HL-60 (cell line): ENCODE measurements around the gene CCR2.
A peak's percentile ranks its signal among the peaks of the same experiment; 100 is the strongest.

ENCODE experiments used
- CTCF ChIP-seq: IDR thresholded peaks from one replicate; pipeline ENCODE4 v1.5.1; 2011; ENCODE audit warnings: low read length, control low read depth, inconsistent platforms; ENCODE audit not compliant: insufficient read depth
- GABPA ChIP-seq: IDR thresholded peaks from 2 replicates; pipeline ENCODE4 v1.6.1; 2012; ENCODE audit warnings: low read depth
- POLR2AphosphoS5 ChIP-seq: IDR thresholded peaks from 2 replicates; pipeline ENCODE4 v1.6.1; 2012; ENCODE audit warnings: low read depth
- REST ChIP-seq: IDR thresholded peaks from 2 replicates; pipeline ENCODE4 v1.6.1; 2012; ENCODE audit warnings: low read depth; ENCODE audit not compliant: insufficient replicate concordance

DNA sequence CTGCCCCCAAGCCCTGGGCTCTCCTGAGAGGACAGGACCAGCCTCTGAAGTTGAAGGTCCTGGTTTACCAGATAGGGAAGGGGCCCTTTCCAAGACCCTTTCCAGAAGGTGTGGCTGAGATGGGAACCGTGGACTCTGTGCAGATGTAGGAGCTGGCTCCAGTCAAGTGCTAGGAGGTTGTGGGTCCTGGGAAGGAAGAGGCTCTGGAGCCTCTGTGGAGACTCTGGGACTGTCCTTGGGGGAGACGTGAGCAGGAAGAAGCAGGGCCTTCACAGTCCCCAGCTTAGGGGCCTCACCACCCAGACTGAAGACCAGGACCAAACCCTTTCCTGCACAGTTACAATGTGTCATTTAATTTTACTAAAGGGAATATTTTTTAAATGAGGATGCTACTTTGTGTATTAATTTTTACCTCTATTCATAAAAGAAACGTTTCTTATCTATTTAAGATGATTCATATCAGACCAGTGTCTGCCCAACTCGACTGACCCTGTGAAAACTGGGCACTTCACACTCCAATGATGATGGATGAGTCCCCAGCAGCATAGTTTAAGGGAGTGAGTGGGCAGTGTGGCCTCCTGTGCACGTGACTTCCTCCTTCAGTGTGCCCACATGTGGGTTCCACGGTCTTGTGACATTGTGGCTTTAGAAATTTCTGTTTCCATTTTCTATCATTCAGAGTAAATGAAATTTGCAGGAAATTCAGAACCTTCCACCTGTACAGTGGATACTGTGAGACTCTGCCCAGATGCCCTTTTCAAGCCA lies 42.0 kb downstream of the CCR2 start:
- no peak for TF ChIP-seq CTCF
- TF ChIP-seq POLR2AphosphoS5, result peak; percentile 53; the same call in 1 of the 2 replicates
- TF ChIP-seq REST, result no peak
- no peak for TF ChIP-seq GABPA
